HG03571 (cell line): Measurements from ENCODE around the gene PCARE.
"Not testable (repeated sequence)": the region's sequence is repeated elsewhere in the genome, so short reads cannot be mapped to it uniquely, and the experiment has no call there.

ENCODE experiments used
- ATAC-seq: cut with Tn5 transposase; IDR thresholded peaks from one replicate; pipeline ENCODE4 v1.9.1; 2021; ENCODE audit not compliant: unreplicated experiment

PCARE gene

GRCh38 chr2:29074411-29074810 lies at the start of gene PCARE:
Gene PCARE, minus strand, starts transcription at chr2:29074523. Its CDS starts 262 bp downstream, at chr2:29074261.
- ATAC-seq = no peak

DNA sequence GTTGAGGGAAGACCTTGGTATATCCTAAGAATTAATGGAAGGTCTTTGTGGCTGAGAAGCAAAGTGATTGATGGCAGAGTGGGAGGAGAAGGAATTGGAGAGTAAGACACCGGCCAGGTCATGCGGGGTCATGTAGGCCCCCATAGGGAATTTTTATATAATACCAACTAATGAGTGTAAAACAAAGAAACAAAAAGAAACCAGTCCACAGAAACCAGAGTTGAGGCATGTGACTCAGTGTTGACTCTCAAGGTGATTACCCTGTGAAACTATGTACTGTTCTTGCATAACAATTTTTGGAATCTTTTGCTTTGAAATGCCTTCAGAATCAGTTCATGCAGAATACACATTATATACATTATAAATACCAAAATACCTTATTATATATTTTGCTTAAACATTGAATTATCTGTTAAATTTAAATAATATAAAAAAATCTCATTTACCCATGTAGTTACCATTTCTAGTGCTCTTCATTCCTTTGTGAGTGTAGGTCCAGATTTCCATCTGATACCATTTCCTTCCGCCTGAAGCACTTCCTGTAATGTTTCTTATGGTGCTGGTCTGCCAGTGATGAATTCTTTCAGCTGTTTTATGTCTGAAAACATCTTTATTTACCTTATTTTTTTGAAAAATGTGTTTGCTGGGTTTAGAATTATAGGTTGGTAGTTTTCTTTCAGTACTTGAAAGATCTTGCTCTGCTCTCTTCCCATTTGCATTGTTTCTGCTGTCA lies 49.5 kb upstream of the PCARE start:
- no peak for ATAC-seq

DNA sequence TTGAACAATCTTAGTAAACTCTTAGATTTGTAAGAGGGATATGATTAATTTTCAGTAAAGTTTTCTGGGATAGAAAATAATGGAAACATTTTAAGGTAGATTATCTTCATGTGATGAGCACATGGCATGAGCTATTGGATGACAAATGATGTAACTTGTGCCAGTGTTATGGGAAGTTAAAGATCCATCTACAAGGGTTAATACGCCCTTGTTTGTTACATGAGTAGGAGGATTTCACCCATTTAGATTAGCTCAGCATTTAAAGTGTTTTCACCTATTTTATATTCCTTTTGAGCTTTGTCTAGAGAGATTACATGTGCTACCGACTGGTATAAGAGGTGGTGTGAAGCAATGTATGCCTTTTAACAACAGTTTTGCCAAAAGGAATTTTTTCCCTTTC lies 46.5 kb upstream of the PCARE start:
- no peak for ATAC-seq

- no peak for ATAC-seq
Measured at GRCh38 chr2:29119211-29119610, 44.9 kb upstream of the PCARE start.

DNA sequence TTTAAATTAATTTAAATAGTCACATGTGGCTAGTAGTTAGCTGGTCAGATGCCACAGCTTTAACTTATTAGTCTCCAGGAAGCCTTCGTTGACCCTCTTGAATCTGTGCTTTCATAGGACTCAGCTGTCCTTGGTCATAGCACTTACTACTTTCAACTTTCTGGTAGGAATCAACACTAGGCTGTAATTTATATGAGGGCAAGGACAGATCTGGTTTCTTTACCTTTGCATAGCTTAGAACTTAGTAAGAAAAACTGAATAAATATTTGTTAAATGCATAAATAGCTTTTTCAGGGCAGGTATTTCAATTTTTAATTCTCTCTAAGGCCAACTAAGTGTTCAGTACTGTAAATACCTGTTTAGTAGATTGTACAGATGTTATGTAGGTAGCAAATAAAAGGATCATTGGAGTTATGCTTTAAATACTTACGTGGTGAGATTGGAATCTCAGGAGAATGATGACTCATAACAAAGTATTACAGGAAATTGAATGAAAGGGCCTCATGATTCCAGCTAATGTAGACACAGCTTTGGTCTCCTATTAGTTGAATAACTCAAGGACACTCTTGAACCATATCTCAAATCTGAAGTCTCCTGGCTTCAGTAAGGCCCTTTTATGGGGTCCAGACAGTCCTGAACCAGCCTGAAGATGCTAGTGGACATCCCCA lies 43.4 kb upstream of the PCARE start:
- ATAC-seq = no peak

DNA sequence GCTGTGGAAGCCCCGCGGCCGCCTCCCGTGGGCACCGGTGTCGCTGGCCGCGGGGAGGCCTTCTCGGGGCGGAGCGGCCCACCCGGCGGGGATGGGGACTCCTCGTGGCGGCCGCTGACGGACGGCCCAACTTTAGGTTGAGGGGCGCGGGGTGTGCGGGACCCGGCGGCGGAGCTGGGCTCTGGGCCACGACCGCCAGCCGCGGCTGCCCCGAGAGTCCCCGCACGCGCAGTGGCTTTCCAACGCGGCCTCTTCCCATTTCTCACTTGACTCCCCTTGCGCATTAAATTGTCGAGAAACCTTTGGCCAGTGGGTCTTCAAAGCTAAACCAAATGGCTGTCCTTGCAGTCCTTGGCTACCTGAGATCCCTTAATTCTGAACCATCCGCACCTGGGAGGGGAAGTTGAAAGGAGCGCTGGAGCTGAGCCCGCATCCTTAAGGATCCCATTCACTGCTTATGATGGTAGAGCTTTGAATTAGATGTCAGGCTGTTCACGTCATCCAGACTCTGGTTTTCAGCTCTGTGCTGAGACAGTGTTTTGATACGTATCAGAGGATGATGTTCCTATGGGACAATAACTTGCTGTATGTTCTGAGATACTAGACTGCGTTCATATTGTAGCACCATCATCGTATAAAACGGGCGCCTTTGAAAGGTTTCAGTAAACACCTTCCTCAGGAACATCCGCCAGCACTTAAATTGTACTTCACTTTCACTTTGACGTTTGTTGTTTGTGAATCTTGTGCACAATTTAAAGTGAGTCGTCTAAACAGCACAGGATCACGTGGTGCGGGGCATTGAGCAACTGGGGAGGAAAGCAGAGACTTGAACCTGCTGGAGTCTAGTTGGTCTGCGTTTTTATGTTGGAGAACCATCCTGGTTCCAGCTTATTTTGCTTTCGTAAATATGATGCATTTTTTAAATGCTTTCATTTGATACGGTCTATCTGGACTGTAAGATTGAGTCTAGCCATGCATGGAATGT lies 41.8 kb upstream of the PCARE start:
- ATAC-seq = peak; percentile 37

- peak; percentile 35 for ATAC-seq
Measured at GRCh38 chr2:29114946-29115609, 40.8 kb upstream of the PCARE start, which contains the start of gene CLIP4. Gene CLIP4, plus strand, starts transcription at chr2:29115415. Its CDS starts 5,974 bp downstream, at chr2:29121389.

DNA sequence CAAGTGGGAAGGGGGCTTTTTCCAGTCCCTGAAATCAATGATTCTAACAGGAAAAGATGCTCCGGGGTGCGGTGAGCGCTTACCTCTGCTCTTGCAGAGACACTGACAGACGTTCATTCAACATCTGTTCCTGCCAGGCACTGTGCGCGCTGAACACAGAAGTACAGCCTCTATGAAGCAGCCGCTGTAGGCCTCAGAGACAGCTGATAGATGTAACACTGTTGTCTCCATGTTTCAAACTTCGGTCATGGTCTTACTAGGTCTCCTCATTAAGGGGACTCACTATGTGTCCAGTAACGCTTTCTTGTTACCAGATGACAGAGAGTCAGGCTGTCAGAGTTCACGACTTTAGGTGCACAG lies 40.2 kb upstream of the PCARE start:
- no peak for ATAC-seq

DNA sequence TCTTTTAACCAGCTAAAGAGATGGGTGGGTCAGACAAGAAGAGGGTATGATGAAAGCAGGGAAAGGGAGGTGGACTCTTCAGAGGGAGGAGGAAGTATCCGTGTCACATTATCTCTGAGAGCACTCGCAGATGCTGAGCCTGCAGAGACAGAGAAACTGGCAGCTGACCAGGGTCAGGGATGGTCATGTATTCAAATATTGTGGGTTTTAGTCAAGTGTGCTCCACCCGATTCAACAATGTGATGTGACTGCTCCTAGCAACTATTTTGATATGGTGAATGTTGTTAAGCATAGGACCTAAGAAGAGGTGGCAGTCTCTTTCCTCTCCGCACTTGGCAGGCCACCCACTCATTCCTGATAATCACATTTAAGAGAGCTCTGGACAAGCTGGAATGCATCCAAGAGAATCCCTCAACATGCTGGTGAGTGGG lies 39.6 kb upstream of the PCARE start:
- no peak for ATAC-seq

DNA sequence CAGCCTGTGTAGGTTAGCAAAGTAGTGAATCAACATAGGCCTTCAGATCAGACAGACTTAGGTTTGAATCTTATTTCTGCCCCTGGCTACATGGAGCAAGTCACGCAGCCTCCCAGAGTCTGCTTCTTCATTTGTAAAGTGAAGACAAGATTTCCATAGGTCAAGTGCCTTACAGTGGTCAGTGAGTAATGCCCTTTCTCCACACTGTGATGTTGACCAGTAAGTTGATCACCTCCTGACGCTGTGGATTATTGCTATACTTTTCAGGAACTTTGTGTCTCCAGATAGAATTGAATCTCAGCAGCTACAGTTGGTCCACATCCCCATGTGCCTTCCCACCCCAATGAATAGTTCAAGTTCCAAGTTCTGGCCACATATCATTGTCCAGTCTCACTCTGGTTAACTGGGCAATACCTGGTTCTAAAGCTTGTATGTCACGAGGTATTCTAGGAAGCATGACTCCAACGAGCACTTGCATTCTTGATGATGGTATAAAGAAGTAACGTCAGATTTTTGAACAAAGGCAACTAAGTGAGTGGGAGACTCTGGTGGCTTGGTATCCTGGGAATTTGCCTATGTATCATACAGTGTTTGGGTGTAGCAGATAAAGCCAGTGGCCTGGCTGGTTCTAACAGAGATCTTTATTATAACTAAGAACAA lies 38.8 kb upstream of the PCARE start:
- ATAC-seq = no peak

- ATAC-seq = no peak
Measured at GRCh38 chr2:29112379-29112778, 38.1 kb upstream of the PCARE start.

DNA sequence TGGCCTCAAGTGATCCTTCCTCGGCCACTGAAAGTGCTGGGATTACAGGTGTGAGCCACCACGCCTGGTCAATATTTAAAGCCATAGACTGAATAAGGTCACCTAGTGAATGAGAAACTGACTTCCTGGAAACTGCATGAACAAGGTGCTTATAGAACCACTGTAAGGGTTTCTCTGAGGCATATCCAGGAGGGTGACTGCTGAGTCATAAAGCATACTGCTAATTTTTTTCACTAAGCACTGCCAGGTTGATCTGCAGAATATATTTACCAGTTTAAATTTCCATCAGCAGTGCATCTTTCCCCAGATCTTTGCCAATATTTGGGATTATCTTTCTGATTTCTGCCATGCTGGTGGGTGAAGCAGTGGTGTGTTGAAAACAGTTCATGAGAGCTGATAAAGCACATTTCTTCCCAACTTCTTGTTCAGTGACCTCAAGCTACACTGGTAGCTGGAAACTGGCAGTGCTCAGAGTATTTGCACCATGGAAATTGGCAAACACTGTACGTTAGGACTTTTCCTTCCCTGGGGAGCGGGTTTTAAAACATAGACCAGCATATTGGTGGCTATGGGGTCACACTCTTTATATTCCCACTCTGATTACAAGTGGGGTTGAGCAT lies 36.7 kb upstream of the PCARE start:
- peak; percentile 42 for ATAC-seq

DNA sequence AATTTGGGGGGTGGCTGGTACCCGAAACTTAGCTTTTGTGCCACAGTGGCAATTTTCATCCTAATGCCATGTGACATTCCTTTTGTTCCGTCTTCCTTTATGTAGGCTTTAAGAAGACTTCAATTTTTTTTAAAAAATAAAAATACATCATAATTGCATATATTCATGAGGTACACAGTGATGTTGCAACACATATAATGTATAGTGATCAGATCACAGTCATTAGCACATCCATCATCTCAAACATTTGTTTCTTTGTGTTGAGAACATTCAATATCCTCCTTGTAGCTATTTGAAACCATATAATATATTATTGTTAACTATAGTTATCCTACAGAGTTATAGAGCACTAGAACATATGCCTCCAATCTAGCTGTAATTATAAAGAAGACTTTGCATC lies 34.9 kb upstream of the PCARE start:
- ATAC-seq = no peak

- ATAC-seq = no peak
Measured at GRCh38 chr2:29108225-29108624, 33.9 kb upstream of the PCARE start.

DNA sequence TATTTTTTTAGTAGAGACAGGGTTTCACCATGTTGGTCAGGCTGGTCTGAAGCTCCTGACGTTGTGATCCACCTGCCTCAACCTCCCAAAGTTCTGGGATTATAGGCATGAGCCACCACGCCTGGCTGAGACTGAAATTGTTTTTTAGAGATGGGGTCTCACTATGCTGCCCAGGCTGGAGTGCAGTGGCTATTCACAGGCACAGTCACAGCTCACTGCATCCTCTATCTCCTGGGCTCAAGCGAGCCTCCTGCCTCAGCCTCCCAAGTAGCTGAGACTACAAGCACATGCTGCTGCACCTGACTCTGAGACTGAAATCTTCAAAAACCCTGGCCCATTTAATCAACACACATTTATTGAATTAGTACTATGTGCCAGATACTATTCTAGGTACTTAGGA lies 33.2 kb upstream of the PCARE start:
- not testable (repeated sequence) for ATAC-seq

DNA sequence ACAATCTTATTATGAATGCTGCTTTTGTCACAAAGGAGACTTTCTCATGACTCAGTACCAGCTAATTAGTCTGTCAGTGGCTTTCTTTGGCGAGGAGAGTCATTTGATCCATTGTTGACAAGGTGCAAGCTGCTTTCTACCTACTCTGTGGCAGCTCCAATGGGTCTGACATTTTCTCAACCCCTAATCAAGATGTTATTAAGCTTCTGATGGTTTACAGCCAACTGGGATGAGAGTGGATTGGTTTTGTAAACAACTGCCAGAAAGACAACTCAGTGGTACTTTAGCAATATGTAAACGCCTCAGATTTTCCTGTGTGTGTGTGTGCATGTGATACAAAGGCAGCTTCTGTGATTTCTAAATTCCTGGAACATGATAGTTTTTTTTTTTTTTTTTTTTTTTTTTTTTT lies 32.7 kb upstream of the PCARE start:
- ATAC-seq = no peak

- no peak for ATAC-seq
Measured at GRCh38 chr2:29106256-29106655, 31.9 kb upstream of the PCARE start.

DNA sequence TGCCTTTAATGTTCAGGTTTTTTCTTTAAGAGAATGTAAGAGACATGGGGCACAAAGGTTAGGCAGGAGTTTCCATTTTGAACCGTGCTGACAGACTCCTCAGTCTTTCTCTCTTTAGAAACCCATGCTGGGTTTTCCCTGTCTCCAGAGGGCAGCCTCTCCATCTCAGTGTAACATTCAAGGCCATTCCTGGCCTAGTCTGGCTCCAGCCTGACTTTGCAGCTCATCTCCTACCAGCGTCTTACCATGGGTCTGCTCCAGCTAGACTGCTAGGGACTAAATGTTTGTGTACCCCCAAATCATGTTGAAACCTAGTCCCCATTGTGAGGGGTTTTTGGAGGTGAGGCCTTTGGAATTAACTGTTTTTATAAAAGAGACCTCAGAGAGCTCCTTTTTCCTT lies 31.1 kb upstream of the PCARE start:
- no peak for ATAC-seq

DNA sequence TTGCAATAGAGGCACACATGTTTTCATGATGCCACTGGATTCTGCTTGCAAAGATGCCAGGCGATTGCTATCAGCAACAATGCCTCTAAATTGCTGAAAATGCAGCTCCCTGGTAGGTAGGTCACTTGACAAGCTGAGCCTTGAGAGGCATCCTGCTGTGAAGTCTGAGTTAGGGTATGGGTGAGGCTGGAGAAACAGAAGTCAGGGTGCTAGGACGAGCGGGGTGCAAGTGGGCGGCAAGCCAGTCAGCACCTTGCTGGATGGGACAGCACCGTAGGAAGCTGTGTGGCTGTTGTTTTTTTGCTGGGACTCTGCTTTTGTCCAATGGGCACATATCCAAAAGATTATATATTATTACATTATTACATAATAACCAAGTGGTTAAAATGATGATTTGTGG lies 30.4 kb upstream of the PCARE start:
- no peak for ATAC-seq

GRCh38 chr2:29100564-29100963 lies 26.2 kb upstream of the PCARE start:
- no peak for ATAC-seq
